Measurements from ENCODE around the gene ASB1. TPM values are rescaled to one million over a fixed set of nuclear protein-coding genes. Genes with fewer than 3 reads are reported as not detected.

ASB1 gene
- polyA plus RNA-seq, 1 of the 3 experiments (the other 2 are of a cell fraction), result 33.3 TPM

DNA sequence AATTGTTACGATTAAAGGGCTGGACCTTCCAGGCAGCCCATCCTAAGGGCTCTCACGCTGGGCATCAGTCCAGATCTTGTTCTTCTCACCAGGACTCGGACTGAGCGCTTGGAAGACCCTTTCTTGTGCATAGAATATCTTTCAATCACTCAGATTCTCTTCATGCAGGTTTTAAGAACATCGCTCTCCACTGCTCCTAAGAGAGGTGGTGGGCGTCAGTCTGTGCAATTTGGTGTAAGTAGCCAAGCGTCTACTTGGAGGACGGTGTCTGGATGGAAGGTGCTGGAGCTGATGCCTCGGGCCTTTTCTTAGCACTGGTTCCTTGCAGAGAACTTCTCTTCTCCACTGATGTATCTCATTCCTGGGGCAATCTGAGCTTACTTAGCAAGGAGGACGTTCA, 68.7 kb downstream of the ASB1 start:
- POLR2A ChIA-PET, result no interaction called here

DNA sequence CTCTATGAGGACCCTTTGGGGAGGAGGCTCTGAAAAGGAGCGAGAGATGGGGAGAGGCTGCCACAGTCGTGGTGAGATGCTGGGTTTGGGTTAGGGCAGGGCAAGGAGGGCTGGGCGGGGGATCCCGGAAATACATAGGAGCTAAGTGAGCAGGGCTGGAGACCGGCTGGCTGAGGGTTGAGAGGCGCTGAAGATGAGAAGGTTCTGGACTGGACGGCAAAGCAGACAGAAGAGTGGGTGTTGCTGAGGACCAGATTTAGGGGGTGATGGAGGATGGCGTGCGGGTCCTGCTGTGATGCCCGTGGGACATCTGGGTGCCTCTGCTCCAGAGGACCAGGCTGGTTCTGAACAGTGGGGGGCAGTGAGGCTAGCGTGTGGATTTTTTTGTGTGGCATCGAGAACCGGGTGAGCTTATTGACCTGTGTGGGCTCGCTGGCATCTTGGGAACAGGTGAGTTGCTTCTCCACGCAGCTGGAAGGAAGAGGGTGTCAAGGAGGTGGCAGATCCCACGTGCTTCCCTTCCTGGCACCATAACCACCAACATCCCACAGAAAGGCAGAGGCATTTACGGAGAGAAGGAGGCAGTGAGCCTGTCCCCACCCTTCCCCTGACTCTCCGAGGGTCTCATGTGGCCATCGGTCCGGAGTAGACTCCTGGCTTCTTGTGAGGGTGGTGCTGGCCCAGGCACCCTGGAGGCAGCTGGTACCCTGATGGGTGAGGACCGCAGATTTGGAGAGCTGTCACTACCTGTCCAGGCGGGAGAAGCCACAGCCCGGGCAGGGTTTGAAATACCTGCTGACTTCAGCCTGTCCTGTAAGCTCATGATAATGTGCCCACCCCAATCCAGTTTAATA, 70.3 kb downstream of the ASB1 start:
- ChIA-PET CTCF (interaction anchor here (0.7 to 1.8 kb wide), 3 partner anchors 16 to 288 kb away, joined by 3 to 6 read pairs (median 3); no protein-coding TSS in a partner anchor), POLR2A (no interaction called here)
- 71% methylated on average over 20 of the region's 23 CpGs for WGBS (ENCODE audit: low lambda C conversion rate)
- TF ChIP-seq ELF1 (IDR thresholded peaks at IDR 0.05), result no peak
- TF ChIP-seq FOXJ3 (CRISPR knock-in tag; IDR thresholded peaks at IDR 0.05), result no peak
- TF ChIP-seq, protein P1, sequence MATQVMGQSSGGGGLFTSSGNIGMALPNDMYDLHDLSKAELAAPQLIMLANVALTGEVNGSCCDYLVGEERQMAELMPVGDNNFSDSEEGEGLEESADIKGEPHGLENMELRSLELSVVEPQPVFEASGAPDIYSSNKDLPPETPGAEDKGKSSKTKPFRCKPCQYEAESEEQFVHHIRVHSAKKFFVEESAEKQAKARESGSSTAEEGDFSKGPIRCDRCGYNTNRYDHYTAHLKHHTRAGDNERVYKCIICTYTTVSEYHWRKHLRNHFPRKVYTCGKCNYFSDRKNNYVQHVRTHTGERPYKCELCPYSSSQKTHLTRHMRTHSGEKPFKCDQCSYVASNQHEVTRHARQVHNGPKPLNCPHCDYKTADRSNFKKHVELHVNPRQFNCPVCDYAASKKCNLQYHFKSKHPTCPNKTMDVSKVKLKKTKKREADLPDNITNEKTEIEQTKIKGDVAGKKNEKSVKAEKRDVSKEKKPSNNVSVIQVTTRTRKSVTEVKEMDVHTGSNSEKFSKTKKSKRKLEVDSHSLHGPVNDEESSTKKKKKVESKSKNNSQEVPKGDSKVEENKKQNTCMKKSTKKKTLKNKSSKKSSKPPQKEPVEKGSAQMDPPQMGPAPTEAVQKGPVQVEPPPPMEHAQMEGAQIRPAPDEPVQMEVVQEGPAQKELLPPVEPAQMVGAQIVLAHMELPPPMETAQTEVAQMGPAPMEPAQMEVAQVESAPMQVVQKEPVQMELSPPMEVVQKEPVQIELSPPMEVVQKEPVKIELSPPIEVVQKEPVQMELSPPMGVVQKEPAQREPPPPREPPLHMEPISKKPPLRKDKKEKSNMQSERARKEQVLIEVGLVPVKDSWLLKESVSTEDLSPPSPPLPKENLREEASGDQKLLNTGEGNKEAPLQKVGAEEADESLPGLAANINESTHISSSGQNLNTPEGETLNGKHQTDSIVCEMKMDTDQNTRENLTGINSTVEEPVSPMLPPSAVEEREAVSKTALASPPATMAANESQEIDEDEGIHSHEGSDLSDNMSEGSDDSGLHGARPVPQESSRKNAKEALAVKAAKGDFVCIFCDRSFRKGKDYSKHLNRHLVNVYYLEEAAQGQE (IDR thresholded peaks at IDR 0.05; ENCODE audit: low read depth, low read length), result no peak
- no peak for TF ChIP-seq JUND (IDR thresholded peaks at IDR 0.05)
- TF ChIP-seq, protein P2, sequence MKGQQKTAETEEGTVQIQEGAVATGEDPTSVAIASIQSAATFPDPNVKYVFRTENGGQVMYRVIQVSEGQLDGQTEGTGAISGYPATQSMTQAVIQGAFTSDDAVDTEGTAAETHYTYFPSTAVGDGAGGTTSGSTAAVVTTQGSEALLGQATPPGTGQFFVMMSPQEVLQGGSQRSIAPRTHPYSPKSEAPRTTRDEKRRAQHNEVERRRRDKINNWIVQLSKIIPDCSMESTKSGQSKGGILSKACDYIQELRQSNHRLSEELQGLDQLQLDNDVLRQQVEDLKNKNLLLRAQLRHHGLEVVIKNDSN (IDR thresholded peaks at IDR 0.05; ENCODE audit: borderline replicate concordance, low read depth), result no peak
- TF ChIP-seq, protein P3, sequence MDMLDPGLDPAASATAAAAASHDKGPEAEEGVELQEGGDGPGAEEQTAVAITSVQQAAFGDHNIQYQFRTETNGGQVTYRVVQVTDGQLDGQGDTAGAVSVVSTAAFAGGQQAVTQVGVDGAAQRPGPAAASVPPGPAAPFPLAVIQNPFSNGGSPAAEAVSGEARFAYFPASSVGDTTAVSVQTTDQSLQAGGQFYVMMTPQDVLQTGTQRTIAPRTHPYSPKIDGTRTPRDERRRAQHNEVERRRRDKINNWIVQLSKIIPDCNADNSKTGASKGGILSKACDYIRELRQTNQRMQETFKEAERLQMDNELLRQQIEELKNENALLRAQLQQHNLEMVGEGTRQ (IDR thresholded peaks at IDR 0.05; ENCODE audit: borderline replicate concordance, low read depth, low read length), result no peak
- TF ChIP-seq, protein P4, sequence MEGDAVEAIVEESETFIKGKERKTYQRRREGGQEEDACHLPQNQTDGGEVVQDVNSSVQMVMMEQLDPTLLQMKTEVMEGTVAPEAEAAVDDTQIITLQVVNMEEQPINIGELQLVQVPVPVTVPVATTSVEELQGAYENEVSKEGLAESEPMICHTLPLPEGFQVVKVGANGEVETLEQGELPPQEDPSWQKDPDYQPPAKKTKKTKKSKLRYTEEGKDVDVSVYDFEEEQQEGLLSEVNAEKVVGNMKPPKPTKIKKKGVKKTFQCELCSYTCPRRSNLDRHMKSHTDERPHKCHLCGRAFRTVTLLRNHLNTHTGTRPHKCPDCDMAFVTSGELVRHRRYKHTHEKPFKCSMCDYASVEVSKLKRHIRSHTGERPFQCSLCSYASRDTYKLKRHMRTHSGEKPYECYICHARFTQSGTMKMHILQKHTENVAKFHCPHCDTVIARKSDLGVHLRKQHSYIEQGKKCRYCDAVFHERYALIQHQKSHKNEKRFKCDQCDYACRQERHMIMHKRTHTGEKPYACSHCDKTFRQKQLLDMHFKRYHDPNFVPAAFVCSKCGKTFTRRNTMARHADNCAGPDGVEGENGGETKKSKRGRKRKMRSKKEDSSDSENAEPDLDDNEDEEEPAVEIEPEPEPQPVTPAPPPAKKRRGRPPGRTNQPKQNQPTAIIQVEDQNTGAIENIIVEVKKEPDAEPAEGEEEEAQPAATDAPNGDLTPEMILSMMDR (IDR thresholded peaks at IDR 0.05), result no peak
- no peak for TF ChIP-seq MXI1 (IDR thresholded peaks at IDR 0.05; ENCODE audit: low read depth, low read length)
- TF ChIP-seq TCF12 (IDR thresholded peaks at IDR 0.05), result no peak
- no peak for TF ChIP-seq POLR2AphosphoS5 (IDR thresholded peaks at IDR 0.05; ENCODE audit: low read depth, low read length)
- no peak for TF ChIP-seq EP300 (IDR thresholded peaks at IDR 0.05; ENCODE audit: borderline replicate concordance in 1 of 2, low read depth in 1 of 2, low read length in 1 of 2)
- no peak for TF ChIP-seq TAF1 (IDR thresholded peaks at IDR 0.05; ENCODE audit: borderline replicate concordance, low read depth, low read length)
- no peak for TF ChIP-seq SIN3A (IDR thresholded peaks at IDR 0.05; ENCODE audit: borderline replicate concordance, low read depth, low read length)
- no peak for TF ChIP-seq EZH2phosphoT487 (IDR thresholded peaks at IDR 0.05; ENCODE audit: borderline replicate concordance, low read depth)
- TF ChIP-seq FOSL2 (IDR thresholded peaks at IDR 0.05; ENCODE audit: borderline replicate concordance, low read depth), result no peak

More for the DNA sequence above, 68.7 kb downstream of the ASB1 start:
- 77% methylated on average over 10 of the region's 10 CpGs for WGBS (ENCODE audit: low lambda C conversion rate)
- Histone ChIP-seq H3K27me3 (ENCODE audit: insufficient read depth) (no peaks in the 10 kb centered on the region), H3K9me3 (no peaks in the 10 kb centered on the region), H3K79me2 (ENCODE audit: insufficient read depth) (no peaks in the 10 kb centered on the region), H3K4me3 (ENCODE audit: low read depth in 2 of 2, low read length in 1 of 2) (no peak overlapping the region), H3F3A (replicated peaks; ENCODE audit: insufficient read depth) (no peaks in the 10 kb centered on the region), H3K27ac (ENCODE audit: low read depth in 2 of 2, low read length in 1 of 2) (no peak overlapping the region), H4K20me1 (ENCODE audit: insufficient read depth) (no peaks in the 10 kb centered on the region), H3K9ac (no peak overlapping the region), H3K9me2 (no peaks in the 10 kb centered on the region), H3K36me3 (replicated peaks in 1 of 2; ENCODE audit: control insufficient read depth in 1 of 2, insufficient read depth in 2 of 2, low read length in 1 of 2) (no peaks in the 10 kb centered on the region), H2AFZ (ENCODE audit: low read depth) (no peak overlapping the region), H3K4me1 (ENCODE audit: control insufficient read depth in 1 of 2, insufficient read depth in 2 of 2, low read depth in 1 of 2, low read length in 1 of 2) (peaks cover 0 to 3% of the 10 kb centered on the region in 2 experiments; a peak in 1 of 4 replicates), H3K4me2 (no peak overlapping the region)
- CTCF ChIA-PET, result no interaction called here
- TF ChIP-seq JUND (IDR thresholded peaks at IDR 0.05) (no peak), RAD21 (IDR thresholded peaks at IDR 0.05; ENCODE audit: low read length) (no peak), RXRA (IDR thresholded peaks at IDR 0.05; ENCODE audit: borderline replicate concordance, low read depth) (no peak), SIN3A (IDR thresholded peaks at IDR 0.05; ENCODE audit: borderline replicate concordance, low read depth, low read length) (no peak), TCF12 (IDR thresholded peaks at IDR 0.05) (no peak), MEF2A (IDR thresholded peaks at IDR 0.05; ENCODE audit: borderline replicate concordance, low read depth) (no peak)
- DNase-seq, result no peak

More for the DNA sequence above, 70.3 kb downstream of the ASB1 start:
- Histone ChIP-seq H3K4me2 (no peak overlapping the region), H3K9me3 (no peaks in the 10 kb centered on the region), H3K36me3 (replicated peaks in 1 of 2; ENCODE audit: control insufficient read depth in 1 of 2, insufficient read depth in 2 of 2, low read length in 1 of 2) (no peaks in the 10 kb centered on the region), H3K27ac (ENCODE audit: low read depth in 2 of 2, low read length in 1 of 2) (no peak overlapping the region), H3K9ac (no peak overlapping the region), H4K20me1 (ENCODE audit: insufficient read depth) (no peaks in the 10 kb centered on the region), H3K27me3 (ENCODE audit: insufficient read depth) (no peaks in the 10 kb centered on the region), H3K9me2 (no peaks in the 10 kb centered on the region), H3K4me1 (ENCODE audit: control insufficient read depth in 1 of 2, insufficient read depth in 2 of 2, low read depth in 1 of 2, low read length in 1 of 2) (peaks cover 0 to 3% of the 10 kb centered on the region in 2 experiments; a peak in 1 of 4 replicates), H3K4me3 (ENCODE audit: low read depth in 2 of 2, low read length in 1 of 2) (no peak overlapping the region), H3K79me2 (ENCODE audit: insufficient read depth) (no peaks in the 10 kb centered on the region), H3F3A (replicated peaks; ENCODE audit: insufficient read depth) (no peaks in the 10 kb centered on the region), H2AFZ (ENCODE audit: low read depth) (no peak overlapping the region)
- DNase-seq, result no peak

Data from SK-N-SH (cell line).